Gastroesophageal sphincter (tissue), 3 donors: ENCODE measurements around the gene MLNR.

ENCODE experiments used
- EP300 ChIP-seq: sonication (generic); formaldehyde crosslinking; IDR thresholded peaks from one replicate; pipeline ENCODE4 v1.6.1; 2017; ENCODE audit warnings: antibody characterized with exemption, mild to moderate bottlenecking
- POLR2A ChIP-seq, 2 donors: fragments of 450-650 bp; IDR thresholded peaks; one replicate each; pipeline ENCODE4 v1.6.1; 2017; ENCODE audit warnings: antibody characterized with exemption in 2 of 2, mild to moderate bottlenecking in 2 of 2, moderate library complexity in 1 of 2
- POLR2AphosphoS5 ChIP-seq: sonication (generic); formaldehyde crosslinking; IDR thresholded peaks from one replicate; pipeline ENCODE4 v1.6.1; 2017; ENCODE audit warnings: antibody characterized with exemption
- TF ChIP-seq, protein P1 (sequence below), 4 experiments: fragments of 200-600 bp in 2 of 4; fragments of 450-650 bp in 2 of 4; sonication (generic) in 1 of 4; IDR thresholded peaks; one replicate each; pipeline ENCODE4 v1.5.1; 2017 to 2019; ENCODE audit warnings: antibody characterized with exemption in 4 of 4, mild to moderate bottlenecking in 2 of 4, moderate library complexity in 2 of 4

DNA sequence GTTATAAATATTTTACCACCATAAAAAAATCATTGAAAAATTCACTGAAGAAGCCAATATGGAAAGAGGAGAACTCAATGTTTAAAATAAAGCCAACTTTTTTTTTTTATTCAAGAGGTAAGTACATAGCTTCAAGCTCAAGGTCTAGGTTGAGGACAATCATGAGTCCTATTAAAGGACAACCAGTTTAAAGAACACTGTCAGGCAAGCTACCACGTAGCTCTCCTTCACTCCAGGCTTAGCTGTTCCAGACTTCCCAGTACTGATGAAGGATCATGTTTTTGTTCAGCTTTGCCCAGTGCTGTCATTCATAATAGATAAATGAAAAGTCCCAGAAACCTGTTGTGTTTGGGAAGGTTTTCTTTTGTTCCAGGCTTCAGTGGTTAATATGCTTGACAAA is 10.0 kb upstream of the MLNR start:
- TF ChIP-seq, protein P1, sequence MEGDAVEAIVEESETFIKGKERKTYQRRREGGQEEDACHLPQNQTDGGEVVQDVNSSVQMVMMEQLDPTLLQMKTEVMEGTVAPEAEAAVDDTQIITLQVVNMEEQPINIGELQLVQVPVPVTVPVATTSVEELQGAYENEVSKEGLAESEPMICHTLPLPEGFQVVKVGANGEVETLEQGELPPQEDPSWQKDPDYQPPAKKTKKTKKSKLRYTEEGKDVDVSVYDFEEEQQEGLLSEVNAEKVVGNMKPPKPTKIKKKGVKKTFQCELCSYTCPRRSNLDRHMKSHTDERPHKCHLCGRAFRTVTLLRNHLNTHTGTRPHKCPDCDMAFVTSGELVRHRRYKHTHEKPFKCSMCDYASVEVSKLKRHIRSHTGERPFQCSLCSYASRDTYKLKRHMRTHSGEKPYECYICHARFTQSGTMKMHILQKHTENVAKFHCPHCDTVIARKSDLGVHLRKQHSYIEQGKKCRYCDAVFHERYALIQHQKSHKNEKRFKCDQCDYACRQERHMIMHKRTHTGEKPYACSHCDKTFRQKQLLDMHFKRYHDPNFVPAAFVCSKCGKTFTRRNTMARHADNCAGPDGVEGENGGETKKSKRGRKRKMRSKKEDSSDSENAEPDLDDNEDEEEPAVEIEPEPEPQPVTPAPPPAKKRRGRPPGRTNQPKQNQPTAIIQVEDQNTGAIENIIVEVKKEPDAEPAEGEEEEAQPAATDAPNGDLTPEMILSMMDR (IDR thresholded peaks at IDR 0.05): no peak
- TF ChIP-seq POLR2A (IDR thresholded peaks at IDR 0.05) (no peak), POLR2AphosphoS5 (no peak), EP300 (no peak)
